Muscle layer of colon (tissue), 2 donors: ENCODE results near the gene LAMB4.

Experiments used
- H3K27ac ChIP-seq: one replicate; pipeline ENCODE4 v1.7.0; 2013; ENCODE audit warnings: low read depth, mild to moderate bottlenecking, low read length, moderate library complexity
- H3K27me3 ChIP-seq, 2 donors: one replicate each; pipeline ENCODE4 v1.7.0; 2013; ENCODE audit warnings: low read length in 2 of 2, mild to moderate bottlenecking in 2 of 2; ENCODE audit not compliant: insufficient read depth in 2 of 2, control insufficient read depth in 1 of 2
- H3K36me3 ChIP-seq: one replicate; pipeline ENCODE4 v1.7.0; 2013; ENCODE audit warnings: mild to moderate bottlenecking, low read length; ENCODE audit not compliant: insufficient read depth
- H3K4me1 ChIP-seq: one replicate; pipeline ENCODE4 v1.7.0; 2013; ENCODE audit warnings: mild to moderate bottlenecking, low read length; ENCODE audit not compliant: insufficient read depth
- H3K4me3 ChIP-seq, 2 donors: one replicate each; pipeline ENCODE4 v1.7.0; 2013; ENCODE audit warnings: low read length in 2 of 2, low read depth in 1 of 2, mild to moderate bottlenecking in 1 of 2, moderate library complexity in 1 of 2
- H3K9ac ChIP-seq: one replicate; pipeline ENCODE4 v1.7.0; 2013; ENCODE audit warnings: low read length
- H3K9me3 ChIP-seq: one replicate; pipeline ENCODE4 v1.7.0; 2013; ENCODE audit warnings: mild to moderate bottlenecking, low read length
- donor health status: abdominal sarcoma.
- donor health status: Adenocarcinoma of cecum.

LAMB4 gene

DNA sequence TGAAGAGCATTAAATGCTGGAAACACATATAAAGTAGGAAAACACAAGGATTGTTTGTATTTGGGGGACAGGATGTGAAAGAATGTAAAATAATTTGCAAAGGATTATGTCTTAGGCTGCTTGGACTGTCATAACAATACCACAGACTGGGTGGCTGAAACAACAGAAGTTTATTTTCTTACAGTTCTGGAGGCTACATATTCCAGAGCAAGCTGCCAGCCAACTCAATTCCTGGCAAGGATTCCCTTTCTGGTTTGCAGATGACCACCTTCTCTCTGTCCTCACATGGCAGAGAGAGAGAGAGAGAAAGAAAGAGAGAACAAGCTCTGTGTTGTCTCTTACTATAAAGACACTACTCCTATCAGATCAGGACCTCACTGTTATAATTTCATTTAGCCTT, 8.8 kb upstream of the LAMB4 start:
- Histone ChIP-seq H3K9ac (no peak overlapping the region), H3K27me3 (no peaks in the 10 kb centered on the region), H3K36me3 (no peaks in the 10 kb centered on the region), H3K27ac (peak overlapping the region; percentile 26), H3K4me1 (peaks cover 12% of the 10 kb centered on the region), H3K4me3 (no peak overlapping the region), H3K9me3 (peaks cover 4% of the 10 kb centered on the region)

DNA sequence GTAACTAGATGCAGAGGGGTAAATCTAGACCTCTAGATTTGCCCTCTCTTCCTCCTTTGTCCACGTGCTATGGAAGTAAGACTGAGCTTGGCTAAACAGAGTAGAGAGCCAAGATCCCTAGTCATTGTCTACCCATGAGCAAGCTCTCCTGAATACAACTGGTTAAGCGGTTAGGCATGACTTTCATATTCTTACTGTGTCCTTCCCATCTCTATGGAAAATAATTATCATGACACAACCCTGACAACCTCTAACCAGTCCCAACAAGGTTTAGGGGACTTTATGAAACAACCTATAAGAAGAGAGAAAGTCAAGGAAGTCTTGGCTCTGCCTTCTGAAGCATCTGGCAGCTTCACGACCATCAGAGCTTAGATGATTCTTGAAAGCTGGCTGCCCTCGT, 7.8 kb upstream of the LAMB4 start:
- Histone ChIP-seq H3K4me1 (peaks cover 12% of the 10 kb centered on the region), H3K4me3 (no peak overlapping the region), H3K27me3 (no peaks in the 10 kb centered on the region), H3K9ac (no peak overlapping the region), H3K36me3 (no peaks in the 10 kb centered on the region), H3K9me3 (peaks cover 4% of the 10 kb centered on the region), H3K27ac (no peak overlapping the region)

DNA sequence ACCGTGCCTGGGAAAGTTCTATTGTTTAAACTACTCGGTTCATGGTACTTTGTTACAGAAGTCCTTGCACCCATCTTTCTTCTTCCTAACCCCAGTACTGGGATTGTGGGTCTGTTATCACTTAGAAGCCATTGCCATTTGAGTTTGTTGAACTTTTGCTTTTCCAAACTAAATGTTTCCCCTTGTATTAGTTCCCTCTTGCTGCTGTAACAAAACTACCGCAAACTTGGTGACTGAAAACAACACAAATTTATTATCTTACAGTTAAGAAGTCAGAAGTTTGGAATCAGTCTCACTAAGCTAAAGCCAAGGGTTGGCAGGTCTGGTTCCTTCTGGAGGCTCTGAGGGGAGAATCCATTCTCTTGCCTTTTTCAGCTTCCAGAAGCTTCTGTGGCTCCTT, 6.9 kb upstream of the LAMB4 start:
- no peak overlapping the region for H3K27ac ChIP-seq
- no peak overlapping the region for H3K9ac ChIP-seq
- peaks cover 12% of the 10 kb centered on the region for H3K4me1 ChIP-seq
- peaks cover 4% of the 10 kb centered on the region for H3K9me3 ChIP-seq
- H3K27me3 ChIP-seq: no peaks in the 10 kb centered on the region
- no peaks in the 10 kb centered on the region for H3K36me3 ChIP-seq
- H3K4me3 ChIP-seq: no peak overlapping the region

DNA sequence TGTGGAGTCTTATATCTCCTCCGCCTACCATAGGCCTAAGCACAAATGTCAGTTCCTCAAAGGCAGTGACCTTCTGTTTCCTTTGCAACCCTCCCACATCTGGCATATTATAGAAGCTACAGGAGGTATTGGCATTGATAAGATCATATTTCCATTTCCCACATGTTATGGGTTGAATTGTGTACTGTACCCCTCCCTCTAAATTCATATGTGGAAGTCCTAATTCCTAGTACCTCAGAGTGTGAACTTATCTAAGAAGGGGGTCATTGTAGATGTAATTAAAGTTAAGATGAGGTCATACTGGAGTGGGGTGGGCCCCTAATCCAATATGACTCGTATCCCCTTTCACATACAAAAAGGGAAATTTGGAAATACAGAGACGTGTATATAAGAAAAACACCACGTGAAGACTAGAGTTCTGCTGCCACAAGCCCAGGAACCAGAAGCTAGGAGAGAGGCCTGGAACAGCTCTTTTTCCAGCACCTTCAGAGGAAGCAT, 6.1 kb upstream of the LAMB4 start:
- peaks cover 12% of the 10 kb centered on the region for H3K4me1 ChIP-seq
- no peak overlapping the region for H3K4me3 ChIP-seq
- H3K9ac ChIP-seq: no peak overlapping the region
- H3K27me3 ChIP-seq: no peaks in the 10 kb centered on the region
- no peaks in the 10 kb centered on the region for H3K36me3 ChIP-seq
- H3K9me3 ChIP-seq: peaks cover 4% of the 10 kb centered on the region
- no peak overlapping the region for H3K27ac ChIP-seq

DNA sequence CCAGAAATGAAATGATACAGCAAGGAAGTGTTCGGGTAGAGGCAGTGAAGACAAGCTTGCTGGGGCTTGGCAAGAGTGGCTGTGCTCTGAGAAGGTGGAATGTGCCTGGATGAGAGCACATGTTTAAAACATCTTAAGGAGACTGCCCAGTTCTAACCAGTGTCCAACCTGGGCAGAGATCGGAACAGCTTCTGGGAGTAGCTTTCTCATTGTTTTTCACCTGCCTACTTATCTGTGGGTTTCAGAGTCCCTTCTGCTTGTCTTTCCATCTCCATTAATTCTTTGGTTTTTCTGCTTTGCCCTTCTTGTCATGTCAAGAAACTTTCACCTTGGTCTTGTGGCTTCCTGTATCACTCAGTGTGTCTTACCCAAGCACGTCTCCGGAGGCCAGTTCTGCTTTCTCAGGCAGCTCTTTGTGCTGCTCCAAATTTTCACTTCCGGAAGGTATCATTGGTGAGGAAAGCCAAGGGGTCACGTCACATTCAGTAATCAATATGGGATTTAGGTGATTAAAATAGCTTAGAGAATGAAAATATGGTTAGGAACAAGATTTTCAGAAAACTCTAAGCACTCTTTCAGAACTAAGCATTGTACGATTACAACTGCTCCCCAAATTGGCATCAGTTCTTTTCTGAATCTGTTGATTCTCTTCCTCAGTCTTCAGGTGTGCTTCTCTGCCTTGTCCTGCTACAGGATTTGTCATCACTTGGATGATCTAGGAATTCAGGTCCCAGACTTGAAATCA, 5.5 kb upstream of the LAMB4 start:
- Histone ChIP-seq H3K9ac (no peak overlapping the region), H3K9me3 (peaks cover 4% of the 10 kb centered on the region), H3K4me3 (no peak overlapping the region), H3K36me3 (no peaks in the 10 kb centered on the region), H3K4me1 (peaks cover 12% of the 10 kb centered on the region), H3K27ac (no peak overlapping the region), H3K27me3 (no peaks in the 10 kb centered on the region)

DNA sequence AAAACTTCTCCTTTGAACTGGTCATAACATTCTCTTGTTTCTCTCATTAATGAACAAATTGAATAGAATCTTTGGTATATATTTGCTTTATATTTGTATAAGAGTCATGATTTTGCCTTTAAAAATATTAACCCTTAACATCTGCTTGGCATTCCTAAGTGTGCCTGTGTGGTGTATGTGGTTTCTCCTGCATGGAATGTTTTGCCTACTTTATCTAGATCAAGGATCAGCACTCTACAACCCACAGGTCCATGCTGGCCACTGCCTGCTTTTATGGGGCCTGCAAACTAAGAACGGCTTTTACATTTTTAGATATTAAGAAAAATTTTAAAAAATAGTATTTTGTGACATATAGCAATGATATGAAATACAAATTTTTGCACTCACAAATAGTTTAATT, 4.3 kb upstream of the LAMB4 start:
- Histone ChIP-seq H3K9ac (no peak overlapping the region), H3K36me3 (no peaks in the 10 kb centered on the region), H3K9me3 (peaks cover 4% of the 10 kb centered on the region), H3K4me3 (no peak overlapping the region), H3K27me3 (no peaks in the 10 kb centered on the region), H3K4me1 (peaks cover 10% of the 10 kb centered on the region), H3K27ac (no peak overlapping the region)

DNA sequence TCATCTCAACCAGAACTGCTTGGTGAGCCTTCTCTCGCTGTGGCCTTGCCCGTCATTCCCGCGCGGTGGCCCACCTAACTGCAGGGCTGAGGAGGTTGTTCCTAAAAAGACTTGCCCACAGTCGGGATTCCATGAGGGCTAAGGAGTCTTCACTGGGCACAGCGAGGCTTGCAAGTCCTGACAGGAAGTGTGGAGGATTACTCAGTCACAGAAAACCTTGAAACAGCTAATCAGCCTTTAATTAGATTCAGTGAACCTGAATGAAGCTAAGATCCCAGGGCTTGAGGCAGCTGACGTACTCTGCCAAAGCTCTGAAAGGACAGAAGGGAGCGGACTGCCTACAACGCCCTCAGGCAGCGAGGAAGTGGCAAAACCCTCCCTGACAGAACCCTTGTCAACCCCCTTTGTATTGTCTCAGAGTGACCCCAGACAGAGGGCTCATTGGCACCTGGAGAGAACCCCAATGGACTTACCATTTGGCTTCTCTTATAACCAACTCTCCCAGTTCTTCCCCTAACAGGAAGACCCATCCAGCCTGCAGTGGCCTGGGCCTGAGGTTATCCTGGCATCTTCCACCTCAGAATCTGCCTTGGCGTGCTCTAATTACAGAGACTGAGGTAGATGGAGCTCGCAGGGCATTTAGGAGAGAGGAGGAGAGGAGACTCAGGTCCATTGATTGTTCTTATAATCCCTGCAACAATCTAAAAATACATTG, 2.5 kb upstream of the LAMB4 start:
- Histone ChIP-seq H3K4me3 (no peak overlapping the region), H3K27me3 (no peaks in the 10 kb centered on the region), H3K4me1 (no peaks in the 10 kb centered on the region), H3K9ac (no peak overlapping the region), H3K9me3 (peaks cover 4% of the 10 kb centered on the region), H3K27ac (no peak overlapping the region), H3K36me3 (no peaks in the 10 kb centered on the region)

DNA sequence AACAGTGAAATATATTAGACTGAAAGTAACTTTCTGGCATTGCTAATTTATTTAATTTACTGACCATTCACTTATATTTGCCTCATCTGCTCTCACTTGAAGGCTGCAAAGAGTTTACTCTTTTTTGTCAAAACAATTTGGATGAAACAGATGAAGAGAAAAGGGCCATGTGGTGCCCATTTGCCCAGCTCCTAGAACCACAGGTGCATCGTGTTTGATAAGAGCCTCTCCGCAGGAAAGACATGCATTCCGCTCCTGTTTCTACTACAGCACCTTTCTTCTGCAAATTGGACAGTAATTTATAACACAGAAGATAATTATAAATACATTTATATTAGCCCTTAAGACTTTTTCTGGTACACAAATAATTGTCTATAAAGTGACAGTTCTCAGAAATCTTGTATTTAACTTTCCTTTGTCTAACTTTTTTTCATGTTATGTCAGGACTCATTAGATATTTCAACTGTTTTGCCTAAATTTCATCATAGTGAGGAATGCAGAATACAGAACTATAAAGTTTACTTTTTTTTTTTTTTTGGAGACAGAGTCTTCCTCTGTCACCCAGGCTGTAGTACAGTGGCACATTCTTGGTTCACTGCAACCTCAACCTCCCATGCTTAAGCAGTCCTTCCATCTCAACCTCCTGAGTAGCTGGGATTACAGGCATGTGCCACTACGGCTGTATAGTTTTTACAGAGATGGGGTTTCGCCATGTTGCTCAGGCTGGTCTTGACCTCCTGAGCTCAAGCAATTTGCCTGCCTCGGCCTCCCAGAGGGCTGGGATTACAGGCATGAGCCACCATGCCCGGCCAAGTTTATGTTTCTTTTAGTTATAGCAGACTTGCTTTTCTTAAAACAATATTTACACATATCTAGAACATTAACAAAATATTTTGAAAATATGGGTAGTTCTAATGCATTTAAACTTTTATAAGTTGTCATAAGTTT, 869 bp downstream of the LAMB4 start:
- Histone ChIP-seq H3K4me3 (no peak overlapping the region), H3K9me3 (no peaks in the 10 kb centered on the region), H3K9ac (no peak overlapping the region), H3K27ac (no peak overlapping the region), H3K27me3 (no peaks in the 10 kb centered on the region), H3K4me1 (no peaks in the 10 kb centered on the region), H3K36me3 (no peaks in the 10 kb centered on the region)

DNA sequence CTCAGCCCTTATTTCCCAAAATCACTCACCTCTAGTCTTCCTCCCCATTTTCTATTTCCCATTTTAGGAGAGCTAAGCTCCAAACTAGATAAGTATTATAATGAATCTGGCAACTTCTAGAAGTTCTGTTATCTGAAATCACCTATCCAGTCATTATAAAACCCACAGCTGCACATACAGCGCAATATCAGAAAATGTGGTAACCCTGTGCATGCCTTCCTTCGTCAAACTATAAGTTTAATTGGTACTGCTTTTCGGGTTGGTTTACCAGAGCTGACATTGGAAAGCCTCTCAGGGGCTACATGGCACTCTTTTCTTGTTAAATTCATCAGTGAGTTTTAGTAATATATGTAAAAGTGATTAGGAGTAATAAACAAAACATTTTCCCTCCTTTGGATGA, 1.6 kb downstream of the LAMB4 start:
- H3K27me3 ChIP-seq: no peaks in the 10 kb centered on the region

DNA sequence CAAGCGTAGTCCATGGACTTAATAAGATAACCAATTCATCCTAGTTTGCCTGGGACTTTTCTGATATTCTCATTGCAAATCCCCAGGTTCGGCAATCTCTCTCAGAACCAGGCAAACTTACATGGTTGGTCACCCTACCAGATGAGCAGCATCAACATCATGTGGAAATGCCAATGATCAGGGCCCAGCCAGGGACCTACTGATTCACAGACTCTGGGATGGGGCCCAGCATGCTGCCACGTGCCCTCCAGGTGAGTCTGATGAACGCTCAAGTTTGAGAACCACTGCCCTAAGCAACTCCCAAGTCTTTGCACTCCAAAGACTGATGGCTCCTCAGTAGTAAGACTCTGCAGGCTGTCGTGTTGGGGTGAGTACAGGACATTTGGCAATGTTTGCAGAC, 2.7 kb downstream of the LAMB4 start:
- H3K9ac ChIP-seq: no peak overlapping the region
- H3K27ac ChIP-seq: no peak overlapping the region
- no peaks in the 10 kb centered on the region for H3K27me3 ChIP-seq
- H3K9me3 ChIP-seq: no peaks in the 10 kb centered on the region
- no peaks in the 10 kb centered on the region for H3K36me3 ChIP-seq
- no peaks in the 10 kb centered on the region for H3K4me1 ChIP-seq
- no peak overlapping the region for H3K4me3 ChIP-seq

More for the DNA sequence above, 1.6 kb downstream of the LAMB4 start:
- H3K27ac ChIP-seq: no peak overlapping the region
- H3K4me3 ChIP-seq: no peak overlapping the region
- no peaks in the 10 kb centered on the region for H3K4me1 ChIP-seq
- H3K36me3 ChIP-seq: no peaks in the 10 kb centered on the region
- H3K9me3 ChIP-seq: no peaks in the 10 kb centered on the region
- no peak overlapping the region for H3K9ac ChIP-seq

DNA sequence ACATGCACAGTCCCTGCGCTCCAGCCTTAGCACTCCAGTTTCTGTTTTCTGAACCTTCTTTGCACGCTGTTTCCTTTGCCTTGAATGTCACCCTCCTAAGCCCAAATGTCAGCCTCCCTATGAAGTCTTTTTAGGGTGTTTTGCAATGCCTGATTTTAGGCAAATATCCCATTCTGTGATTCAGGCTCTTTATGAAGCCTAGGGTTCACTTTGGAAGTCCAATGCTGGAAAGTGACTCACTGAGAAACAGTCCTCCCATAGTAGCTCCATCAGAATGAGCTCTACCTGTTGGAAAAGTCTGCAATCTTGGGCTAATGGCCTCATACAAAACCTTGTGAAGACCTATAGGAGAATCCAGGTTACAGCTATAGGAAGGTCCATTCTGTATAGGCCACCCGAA, 5.3 kb downstream of the LAMB4 start:
- Histone ChIP-seq H3K36me3 (no peaks in the 10 kb centered on the region), H3K4me3 (no peak overlapping the region), H3K4me1 (no peaks in the 10 kb centered on the region), H3K27ac (no peak overlapping the region), H3K27me3 (no peaks in the 10 kb centered on the region), H3K9me3 (no peaks in the 10 kb centered on the region), H3K9ac (no peak overlapping the region)
